Ascending aorta (tissue), 2 donors: Measurements from ENCODE around the gene WNK2. TPM values are rescaled to one million over a fixed set of nuclear protein-coding genes. Genes with fewer than 3 reads are reported as not detected.

Source experiments
- DNase-seq, 2 donors: peaks; one replicate each; pipeline ENCODE4 v3.0.0-alpha.2; 2019; ENCODE audit warnings: low spot score in 2 of 2
- H3K27ac ChIP-seq, 2 donors: fragments of 200-600 bp; sonication (generic); one replicate each; pipeline ENCODE4 v1.5.1; 2016 to 2017; ENCODE audit warnings: mild to moderate bottlenecking in 1 of 2
- H3K27me3 ChIP-seq: fragments of 200-600 bp; sonication (generic); one replicate; pipeline ENCODE4 v1.5.1; 2017
- H3K36me3 ChIP-seq, 2 donors: fragments of 200-600 bp; sonication (generic); one replicate each; pipeline ENCODE4 v1.5.1; 2016
- H3K4me1 ChIP-seq, 2 donors: fragments of 200-600 bp; sonication (generic); one replicate each; pipeline ENCODE4 v1.5.1; 2016 to 2017; ENCODE audit warnings: mild to moderate bottlenecking in 1 of 2
- H3K4me3 ChIP-seq, 2 donors: fragments of 200-600 bp; sonication (generic); one replicate each; pipeline ENCODE4 v1.5.1; 2016 to 2017; ENCODE audit warnings: mild to moderate bottlenecking in 1 of 2
- H3K9me3 ChIP-seq, 2 donors: fragments of 200-600 bp; sonication (generic); one replicate each; pipeline ENCODE4 v1.5.1; 2016
- intact Hi-C: fragments of 100-400 bp; cut with DNase I; formaldehyde crosslinking; loops from one replicate; pipeline ENCODE4 v1.15.1; 2023
- total RNA-seq: library from RNA; depleted of rRNA; stranded (reverse); fragments of >200 nt; gene quantifications from one replicate; pipeline ENCODE4 v1.1.0, GENCODE V29; 2016
- TF ChIP-seq, protein P1 (sequence below), 3 experiments: fragments of 200-600 bp in 2 of 3; fragments of 450-650 bp in 1 of 3; sonication (generic) in 2 of 3; IDR thresholded peaks; one replicate each; pipeline ENCODE4 v1.5.1; 2016 to 2019; ENCODE audit warnings: antibody characterized with exemption in 3 of 3, mild to moderate bottlenecking in 1 of 3, moderate library complexity in 1 of 3

WNK2 gene
- total RNA-seq, 1 donor from 2014 or later: not detected

DNA sequence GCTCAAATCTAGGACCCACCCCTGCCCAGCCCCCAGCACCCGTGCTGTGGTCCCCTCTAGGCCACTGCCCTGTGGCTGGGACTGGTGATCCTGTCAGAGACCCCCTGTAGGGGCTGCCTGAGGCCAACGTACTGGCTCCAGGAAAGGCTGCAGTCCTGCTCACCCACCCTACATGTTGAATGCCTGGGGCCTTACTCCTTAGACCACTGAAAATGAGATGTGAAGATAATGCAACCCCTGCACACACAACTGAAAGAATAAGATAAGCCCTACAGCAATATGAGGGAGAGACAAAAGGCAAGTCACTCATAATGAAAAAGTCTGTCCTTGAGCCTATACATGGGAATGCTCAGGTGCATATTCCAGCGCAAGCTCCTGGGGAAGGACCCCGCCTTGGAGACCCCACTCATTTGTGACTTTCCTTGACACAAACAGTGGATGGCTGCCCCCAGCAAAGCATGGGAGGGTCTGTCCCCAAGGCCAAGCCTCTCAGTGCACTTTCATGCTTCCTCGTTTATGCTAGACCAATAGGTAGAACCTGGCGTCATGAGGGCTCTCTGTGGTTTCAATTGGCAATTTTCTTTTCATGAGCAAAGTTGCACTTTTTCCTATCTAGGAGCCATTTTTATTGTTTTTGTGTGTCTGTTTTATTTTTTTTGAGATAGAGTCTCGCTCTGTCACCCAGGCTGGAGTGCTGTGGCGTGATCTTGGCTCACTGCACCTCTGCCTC, 12.5 kb upstream of the WNK2 start:
- H3K27ac ChIP-seq: no peak overlapping the region
- no peaks in the 10 kb centered on the region for H3K9me3 ChIP-seq
- H3K36me3 ChIP-seq: no peaks in the 10 kb centered on the region
- H3K27me3 ChIP-seq: no peaks in the 10 kb centered on the region
- intact Hi-C loops: no loop called here
- no peak for DNase-seq
- TF ChIP-seq, protein P1, sequence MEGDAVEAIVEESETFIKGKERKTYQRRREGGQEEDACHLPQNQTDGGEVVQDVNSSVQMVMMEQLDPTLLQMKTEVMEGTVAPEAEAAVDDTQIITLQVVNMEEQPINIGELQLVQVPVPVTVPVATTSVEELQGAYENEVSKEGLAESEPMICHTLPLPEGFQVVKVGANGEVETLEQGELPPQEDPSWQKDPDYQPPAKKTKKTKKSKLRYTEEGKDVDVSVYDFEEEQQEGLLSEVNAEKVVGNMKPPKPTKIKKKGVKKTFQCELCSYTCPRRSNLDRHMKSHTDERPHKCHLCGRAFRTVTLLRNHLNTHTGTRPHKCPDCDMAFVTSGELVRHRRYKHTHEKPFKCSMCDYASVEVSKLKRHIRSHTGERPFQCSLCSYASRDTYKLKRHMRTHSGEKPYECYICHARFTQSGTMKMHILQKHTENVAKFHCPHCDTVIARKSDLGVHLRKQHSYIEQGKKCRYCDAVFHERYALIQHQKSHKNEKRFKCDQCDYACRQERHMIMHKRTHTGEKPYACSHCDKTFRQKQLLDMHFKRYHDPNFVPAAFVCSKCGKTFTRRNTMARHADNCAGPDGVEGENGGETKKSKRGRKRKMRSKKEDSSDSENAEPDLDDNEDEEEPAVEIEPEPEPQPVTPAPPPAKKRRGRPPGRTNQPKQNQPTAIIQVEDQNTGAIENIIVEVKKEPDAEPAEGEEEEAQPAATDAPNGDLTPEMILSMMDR (IDR thresholded peaks at IDR 0.05): no peak
- no peaks in the 10 kb centered on the region for H3K4me1 ChIP-seq
- H3K4me3 ChIP-seq: no peak overlapping the region

DNA sequence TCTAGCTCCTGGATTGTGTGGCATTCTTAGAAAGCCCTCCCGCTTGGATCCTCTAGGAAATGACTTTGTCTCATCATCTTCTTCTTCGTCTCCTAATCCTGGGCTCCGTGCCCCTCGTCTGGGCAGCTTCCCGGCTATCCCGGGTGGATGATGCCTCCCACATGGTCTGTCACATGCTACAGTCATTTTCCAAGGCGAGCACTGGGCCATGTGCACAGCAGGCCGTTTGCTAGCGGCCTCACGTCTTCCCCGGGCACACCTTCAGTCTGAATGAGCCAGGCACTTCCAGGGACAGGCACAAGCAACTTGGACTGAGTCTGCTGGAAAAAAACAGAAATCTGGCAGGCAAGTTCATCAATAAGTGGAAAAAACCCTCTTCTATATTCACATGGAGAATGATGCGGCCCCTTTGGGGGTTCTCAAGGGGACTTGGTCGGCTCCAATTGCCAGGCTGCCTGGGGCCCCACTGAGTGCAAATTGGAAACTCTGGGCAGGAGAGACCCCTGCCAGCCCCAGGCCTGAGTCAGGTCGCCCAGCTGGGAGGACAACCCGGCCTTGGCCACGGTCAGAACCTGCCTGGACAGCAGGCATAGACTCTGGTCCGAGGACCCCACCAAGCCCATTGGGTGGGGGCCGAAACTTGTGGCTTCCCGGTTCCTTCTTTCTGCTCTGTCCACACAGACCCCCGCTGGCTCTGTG, 11.1 kb upstream of the WNK2 start:
- Histone ChIP-seq H3K27me3 (no peaks in the 10 kb centered on the region), H3K27ac (no peak overlapping the region), H3K4me1 (no peaks in the 10 kb centered on the region), H3K36me3 (no peaks in the 10 kb centered on the region), H3K9me3 (no peaks in the 10 kb centered on the region), H3K4me3 (no peak overlapping the region)
- DNase-seq: no peak
- TF ChIP-seq, protein P1 (IDR thresholded peaks at IDR 0.05): no peak
- intact Hi-C loops: no loop called here

DNA sequence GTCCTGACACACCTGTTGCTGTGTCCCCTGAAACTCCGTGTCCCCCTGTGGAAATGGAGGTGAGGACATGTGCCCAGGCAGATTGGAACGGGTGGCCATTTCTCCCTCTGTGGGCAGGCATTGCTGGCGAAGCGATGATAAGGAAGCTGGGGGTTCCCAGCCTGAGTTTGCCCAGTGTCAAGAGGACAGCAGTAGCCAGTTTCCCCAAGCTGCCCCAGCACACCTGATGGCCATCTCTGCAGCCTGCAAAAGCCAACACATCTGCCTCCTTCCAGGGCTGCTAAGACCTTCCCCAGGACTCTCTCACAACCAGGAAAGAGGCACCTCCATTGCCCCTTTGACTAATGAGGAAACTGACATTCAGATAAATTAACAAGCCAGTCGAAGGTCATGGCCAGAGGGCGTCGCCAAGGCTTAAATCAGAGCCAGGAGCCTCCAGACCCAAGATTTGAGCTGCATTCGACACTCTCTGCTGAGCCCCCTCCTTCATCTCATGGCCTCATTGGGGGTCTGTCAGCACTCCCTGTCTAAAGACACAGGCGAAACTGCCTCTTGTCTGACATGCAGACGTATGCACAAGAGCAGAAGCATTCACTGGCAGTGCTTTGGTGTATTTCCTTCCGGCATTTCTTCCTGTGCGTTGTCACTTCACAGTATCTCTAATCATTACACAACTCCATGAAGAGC, 10.4 kb upstream of the WNK2 start:
- TF ChIP-seq, protein P1 (IDR thresholded peaks at IDR 0.05): no peak
- Histone ChIP-seq H3K27me3 (no peaks in the 10 kb centered on the region), H3K4me3 (no peak overlapping the region), H3K4me1 (no peaks in the 10 kb centered on the region), H3K9me3 (no peaks in the 10 kb centered on the region), H3K36me3 (no peaks in the 10 kb centered on the region), H3K27ac (no peak overlapping the region)
- intact Hi-C loops: no loop called here
- DNase-seq: no peak

DNA sequence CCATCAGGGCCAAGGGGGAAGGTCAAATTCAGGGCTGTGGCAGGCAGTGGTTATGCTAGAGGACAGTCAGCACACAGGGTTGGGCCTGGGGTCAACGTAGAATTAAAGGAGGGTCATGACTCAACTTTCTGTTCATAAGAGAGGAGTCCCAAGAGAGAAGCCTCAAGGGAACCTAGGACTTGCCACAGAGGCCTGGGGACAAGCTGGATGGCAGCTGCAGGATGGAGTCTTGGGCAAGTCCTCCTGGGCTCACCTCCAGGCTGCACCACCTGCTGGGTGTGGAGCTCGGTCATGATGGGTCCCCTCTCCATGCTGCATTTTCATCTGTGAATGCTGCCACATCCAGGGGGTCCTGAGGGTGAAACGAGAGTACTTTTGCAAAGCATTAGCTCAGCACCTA, 9.0 kb upstream of the WNK2 start:
- no peak for DNase-seq
- intact Hi-C loops: no loop called here
- Histone ChIP-seq H3K4me1 (no peaks in the 10 kb centered on the region), H3K27me3 (no peaks in the 10 kb centered on the region), H3K27ac (no peak overlapping the region), H3K4me3 (no peak overlapping the region), H3K36me3 (no peaks in the 10 kb centered on the region), H3K9me3 (no peaks in the 10 kb centered on the region)
- TF ChIP-seq, protein P1 (IDR thresholded peaks at IDR 0.05): no peak

DNA sequence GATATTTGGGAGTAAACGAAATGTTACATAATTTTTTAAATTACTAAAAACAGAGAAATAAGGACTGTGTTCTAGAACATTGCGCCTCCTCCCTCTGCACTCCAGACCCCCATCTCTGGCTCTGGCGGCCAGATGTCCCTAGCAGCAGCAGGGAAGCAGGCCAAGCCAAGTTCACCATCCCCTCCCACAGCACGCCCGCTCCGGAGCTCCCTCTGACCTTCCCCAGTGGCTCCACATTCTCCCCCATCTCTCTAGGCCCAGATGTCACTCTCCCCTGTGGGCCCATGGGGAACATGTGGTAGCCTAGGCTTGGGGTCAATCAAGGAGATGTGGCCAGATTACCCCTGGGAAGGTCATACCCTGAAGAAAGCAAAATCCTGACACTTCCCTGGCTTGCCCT, 6.3 kb upstream of the WNK2 start:
- H3K4me1 ChIP-seq: no peaks in the 10 kb centered on the region
- H3K9me3 ChIP-seq: no peaks in the 10 kb centered on the region
- no peak for DNase-seq
- TF ChIP-seq, protein P1 (IDR thresholded peaks at IDR 0.05): no peak
- no peaks in the 10 kb centered on the region for H3K27me3 ChIP-seq
- no peak overlapping the region for H3K27ac ChIP-seq
- H3K4me3 ChIP-seq: no peak overlapping the region
- no peaks in the 10 kb centered on the region for H3K36me3 ChIP-seq
- intact Hi-C loops: no loop called here
